SKM-1 (cell line): ENCODE results near the gene TRAF3.

Experiments used
- DNase-seq: peaks from one replicate; lab custom pipeline; 2025; ENCODE audit not compliant: unreplicated experiment; lab: John Stamatoyannopoulos, UW

Gene TRAF3

GRCh38 chr14:102907303-102907844 lies 130.1 kb downstream of the TRAF3 start:
- no peak for DNase-seq

GRCh38 chr14:102907980-102908730 lies 130.9 kb downstream of the TRAF3 start:
- no peak for DNase-seq

DNA sequence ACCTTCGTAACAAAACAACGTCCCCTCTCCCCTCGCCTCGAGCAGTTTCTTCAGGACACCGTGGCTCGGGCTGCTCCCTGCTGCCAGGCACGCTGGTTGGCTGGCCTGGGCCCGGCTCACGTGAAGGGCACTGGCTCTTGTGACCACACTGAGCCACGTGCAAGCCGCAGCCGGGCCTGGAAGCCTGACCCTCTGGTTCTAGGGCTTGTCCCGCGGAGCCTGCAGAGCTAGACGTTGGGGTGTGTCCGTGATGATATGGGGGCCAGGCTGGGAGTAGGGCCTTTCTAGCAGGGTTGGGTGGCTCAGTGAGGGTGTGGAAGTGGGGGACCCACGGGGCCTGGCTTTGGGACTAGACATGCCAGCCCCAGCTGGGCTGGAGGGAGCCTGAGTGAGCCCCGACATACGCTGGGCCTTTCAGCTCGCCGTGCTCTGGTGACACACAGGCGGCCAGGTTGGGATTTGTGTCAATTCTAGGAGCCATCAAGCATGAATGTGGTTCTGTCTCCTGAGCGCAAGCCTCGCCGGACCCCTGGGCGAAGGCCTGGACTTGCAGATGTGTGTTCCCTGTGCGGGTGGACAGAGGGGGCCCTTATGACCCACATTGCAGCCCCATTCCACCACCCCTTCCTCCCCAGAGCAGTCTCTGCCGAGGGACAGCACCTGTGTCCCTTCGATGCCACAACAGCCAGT lies 131.7 kb downstream of the TRAF3 start:
- DNase-seq, result no peak

DNA sequence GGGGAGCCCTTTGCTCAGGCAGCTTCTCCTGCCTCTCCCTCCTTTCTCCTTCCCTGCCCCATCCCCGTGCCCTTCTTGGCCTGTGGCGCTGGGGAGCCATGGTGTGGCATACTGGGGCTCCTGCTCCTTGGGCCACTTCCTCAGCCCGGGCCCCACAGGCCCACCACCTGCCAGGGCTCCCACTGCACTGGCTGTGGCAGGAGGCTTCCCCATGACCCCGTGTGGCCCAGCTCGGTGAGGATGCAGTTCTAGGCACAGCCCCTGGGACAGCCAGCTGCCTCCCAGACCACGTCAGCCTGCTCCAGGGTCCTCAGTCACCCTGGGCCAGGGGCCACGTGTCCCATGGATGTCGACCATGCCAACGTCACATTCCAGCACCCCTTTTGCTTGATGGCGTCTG lies 132.2 kb downstream of the TRAF3 start:
- no peak for DNase-seq

DNA sequence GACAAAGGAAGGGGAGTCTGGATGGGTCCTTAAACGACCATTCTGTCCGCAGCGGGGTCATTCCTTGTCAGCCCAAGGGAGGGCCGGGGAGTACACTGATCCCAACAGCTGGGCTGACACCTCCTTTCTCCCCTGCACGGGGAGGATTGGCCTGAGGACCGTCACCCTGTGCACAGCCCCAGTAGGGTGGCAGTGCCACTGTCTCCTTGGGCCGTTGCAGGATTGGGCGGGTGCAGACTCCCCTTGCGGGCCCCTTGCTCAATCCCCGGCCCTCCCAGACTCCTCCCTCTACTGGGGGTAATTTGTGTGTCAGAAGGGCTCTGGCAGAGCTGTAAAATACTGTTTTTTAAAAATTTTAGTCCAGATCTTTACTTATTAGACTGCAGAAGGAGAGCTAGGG lies 132.7 kb downstream of the TRAF3 start:
- no peak for DNase-seq

- no peak for DNase-seq
Observed at GRCh38 chr14:102910442-102910841, 133.2 kb downstream of the TRAF3 start.

DNA sequence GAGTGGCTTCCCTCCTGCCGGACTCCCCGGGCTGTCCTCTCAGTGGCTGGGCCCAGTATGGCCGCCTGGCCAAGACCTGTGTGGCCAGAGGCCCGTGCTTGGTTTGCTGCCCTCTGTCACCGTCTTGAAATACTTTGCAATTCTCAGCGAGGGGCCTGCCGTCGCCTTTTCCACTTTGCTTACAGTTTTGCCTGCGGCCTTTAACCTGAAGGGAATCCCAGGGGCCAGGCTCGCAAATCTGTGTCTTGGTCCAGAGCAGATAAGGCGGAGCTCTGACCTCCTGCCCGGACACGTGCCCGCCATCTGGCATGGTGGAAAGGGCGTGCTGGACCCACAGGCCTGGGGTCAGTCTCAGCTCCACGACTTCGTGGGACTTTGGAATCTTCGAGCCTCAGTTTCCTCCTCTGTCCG lies 134.3 kb downstream of the TRAF3 start:
- no peak for DNase-seq

DNA sequence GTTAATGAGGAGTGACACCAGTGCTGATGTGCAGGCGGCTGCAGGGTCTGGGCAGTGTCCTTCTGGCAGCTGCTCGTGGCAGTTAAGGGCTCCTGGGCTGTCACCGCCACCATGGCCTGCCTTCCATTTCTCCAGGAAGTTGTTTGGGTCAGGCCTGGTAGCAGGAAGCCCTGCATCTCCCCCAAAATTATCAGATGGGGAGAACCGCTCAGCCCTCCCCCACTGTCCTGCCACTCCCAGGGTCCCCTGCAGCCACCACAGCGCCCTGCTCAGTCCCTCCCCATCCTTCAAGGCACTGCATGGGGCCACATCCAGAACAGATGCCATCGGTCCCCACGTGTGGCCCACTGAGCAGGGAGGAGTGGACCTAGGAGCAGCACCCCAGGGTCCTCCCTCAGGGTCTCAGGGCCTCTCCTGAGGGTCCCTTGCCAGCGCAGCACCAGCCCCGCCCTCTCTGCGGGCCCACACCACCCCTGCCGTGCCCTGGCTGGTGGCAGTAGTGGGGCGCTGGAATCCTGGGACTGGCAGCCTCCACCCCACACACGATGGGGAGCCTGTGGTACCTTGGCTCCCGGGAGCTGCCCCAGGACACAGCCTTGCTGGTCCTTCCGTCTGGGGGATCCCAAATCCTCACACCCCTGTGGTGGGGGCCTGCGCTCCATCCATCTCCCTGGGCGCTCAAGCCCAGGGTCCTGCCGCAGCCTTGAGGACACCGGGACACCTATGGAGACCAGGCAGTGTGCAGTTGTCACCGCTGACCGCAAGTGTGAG lies 134.9 kb downstream of the TRAF3 start:
- no peak for DNase-seq

DNA sequence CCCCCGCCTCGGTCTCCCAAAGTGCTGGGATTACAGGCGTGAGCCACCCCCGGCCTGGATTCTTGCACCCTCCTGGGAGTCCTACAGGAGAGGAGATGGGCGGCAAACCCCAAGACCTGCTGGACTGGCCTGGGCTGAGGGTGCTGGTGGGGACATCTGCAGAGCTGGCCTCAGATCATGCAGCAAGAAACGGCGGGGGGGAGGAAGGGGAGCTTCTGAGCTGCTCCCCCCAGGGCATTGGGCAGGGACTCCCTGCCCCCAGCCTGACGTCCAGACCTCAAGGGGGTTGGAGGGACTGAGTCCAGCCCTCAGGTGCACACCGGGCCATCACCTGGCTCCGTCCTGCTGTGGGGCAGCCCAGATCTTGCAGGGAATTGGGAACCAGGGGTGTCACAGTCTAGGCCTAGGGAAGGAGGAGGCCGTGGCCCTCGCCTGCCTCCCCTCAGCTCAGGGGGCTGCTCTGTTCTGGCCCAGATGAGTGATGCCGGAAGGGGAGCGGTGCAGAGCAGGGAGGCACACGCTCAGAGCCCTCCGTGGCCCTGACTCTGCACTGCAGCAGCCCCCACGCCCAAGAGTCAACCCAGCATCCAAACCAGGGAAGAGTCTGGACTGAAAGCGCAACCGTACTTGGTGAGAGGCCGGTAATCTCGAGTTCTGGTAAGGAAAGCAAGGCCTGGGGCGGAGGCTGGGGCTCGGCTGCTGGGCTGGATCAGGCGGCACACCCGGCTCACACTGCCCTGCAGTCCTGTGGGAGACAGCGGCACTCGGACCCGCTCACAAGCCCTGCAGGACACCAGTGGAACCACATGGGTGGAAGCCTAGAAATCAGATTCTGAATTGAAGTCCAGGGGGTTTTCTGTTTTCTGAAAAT lies 136.3 kb downstream of the TRAF3 start:
- DNase-seq, result no peak

GRCh38 chr14:102914474-102915291 lies 137.4 kb downstream of the TRAF3 start:
- no peak for DNase-seq

DNA sequence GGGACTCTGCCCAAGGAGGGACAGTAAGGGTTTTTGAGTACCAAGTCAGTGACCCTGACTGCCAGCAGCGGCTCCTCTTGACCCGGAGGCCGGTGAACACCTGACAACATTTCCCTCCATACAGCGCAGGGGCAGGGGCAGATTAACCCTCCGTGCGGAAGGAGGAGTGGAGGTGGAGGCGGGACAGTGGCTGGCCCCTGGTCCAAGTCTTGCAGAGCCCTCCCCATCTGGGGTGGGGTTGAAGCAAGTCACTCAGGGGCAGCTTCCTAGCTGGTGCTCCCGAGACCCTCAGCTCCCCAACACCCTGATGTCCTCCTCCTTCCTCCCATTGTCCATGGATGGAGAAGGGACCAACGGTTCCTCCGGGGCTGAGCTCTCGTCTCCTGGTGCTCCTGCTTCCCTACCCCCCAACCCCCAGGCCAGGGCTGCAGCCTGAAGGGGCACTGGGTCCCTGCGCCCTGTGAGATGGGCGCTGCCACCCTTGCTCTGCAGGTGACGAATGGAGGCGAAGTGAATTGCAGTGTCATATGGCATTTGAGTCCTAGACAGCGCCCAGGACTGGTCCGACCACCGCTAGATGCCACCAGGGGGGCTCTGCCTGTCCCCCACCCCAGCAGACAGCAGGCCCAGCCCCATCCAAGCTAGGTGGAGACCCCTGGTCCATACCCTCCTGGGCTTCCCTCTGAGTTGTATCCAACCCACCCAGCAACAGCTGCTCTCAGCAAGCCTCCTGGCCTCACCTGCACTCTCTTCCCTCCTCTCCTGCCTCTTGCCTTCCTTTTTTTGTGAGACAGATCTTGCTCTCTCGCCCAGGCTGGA lies 138.3 kb downstream of the TRAF3 start:
- DNase-seq, result no peak

- no peak for DNase-seq
Observed at GRCh38 chr14:102916347-102917055, 139.3 kb downstream of the TRAF3 start.

DNA sequence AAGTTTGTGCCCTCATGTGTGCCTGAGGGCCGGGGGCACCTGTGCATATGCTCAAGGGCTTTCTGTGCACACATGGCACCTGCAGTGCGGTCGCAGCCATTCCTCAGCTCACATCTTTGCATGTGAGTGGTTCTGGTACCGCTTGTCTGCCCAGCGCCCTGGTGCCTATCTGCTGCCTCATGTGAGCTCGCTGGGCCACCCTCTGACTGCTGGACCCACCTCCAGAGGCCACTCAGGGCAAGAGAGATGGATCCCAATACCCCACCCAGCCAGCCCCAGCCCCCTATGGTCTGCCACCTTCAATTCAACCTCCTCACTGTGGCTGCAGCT lies 139.8 kb downstream of the TRAF3 start:
- DNase-seq, result no peak

- no peak for DNase-seq
Observed at GRCh38 chr14:102917469-102918211, 140.4 kb downstream of the TRAF3 start.

DNA sequence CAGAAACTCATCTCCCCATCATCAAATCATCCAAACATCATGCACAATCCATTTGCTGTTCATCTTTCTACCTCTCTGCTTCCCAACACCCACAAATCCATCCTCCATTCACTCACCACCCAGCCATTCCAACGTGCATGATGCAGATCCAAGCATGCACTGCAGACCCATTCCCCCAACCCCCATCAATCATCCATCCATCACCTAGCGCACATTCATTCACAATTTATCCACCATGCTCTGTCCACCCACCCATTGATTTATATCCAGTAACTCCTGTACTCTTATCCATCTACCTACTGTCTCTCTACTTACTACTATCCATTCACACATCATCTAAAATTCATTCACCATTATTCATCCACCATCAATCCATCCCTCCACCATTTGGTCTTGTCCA lies 141.2 kb downstream of the TRAF3 start:
- no peak for DNase-seq

DNA sequence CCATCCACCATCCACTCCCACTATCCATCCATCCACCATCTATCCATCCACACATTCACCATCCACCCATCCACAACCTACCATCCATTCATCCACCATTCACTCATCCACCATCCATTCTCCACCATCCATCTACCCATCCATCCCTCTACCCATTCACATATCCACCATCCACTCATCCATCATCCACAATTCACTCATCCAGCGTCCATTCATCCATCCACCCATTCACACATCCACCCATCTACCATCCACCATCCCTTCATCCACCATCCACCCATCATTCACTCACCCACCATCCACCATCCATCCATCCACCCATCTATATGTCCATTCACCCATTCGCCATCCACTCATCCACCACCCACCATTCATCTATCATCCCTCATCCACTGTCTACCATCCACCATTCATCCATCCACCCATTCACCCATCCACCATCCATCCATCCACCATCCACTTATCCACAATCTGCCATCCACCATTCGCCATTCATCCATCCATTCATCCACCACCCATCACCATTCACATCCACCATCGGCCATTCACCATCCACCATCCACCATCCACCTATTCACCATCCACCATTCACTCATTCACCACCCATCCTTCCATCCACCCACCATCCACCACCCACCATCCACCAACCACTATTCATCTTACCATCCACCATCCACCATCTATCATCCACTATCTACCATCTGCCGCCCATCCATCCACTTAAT lies 143.2 kb downstream of the TRAF3 start:
- no peak for DNase-seq

DNA sequence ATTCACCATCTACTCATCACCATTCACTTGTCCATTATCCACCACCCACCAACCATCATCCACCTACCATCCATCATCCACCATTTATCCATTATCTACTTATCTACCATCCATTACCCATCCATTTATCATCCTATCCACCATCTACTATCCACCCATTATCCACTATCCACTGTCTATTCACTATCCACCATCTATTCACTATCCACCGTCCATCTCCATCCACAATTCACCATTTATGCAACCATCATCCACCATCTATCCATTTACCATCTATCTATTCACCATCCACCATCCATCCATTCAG lies 143.7 kb downstream of the TRAF3 start:
- no peak for DNase-seq
